Adrenal gland (tissue), 12 donors: ENCODE measurements around the gene PTPRF. TPM values are rescaled to one million over a fixed set of nuclear protein-coding genes. Genes with fewer than 3 reads are reported as not detected.

Experiments used
- DNase-seq, 7 donors: peaks; one replicate each; pipeline ENCODE4 v3.0.0-alpha.2; 2019 to 2020
- H3K27ac ChIP-seq, 5 donors: fragments of 200-600 bp; sonication (generic) in 4 of 5; 1 replicate in 3 of 5; 2 replicates in 2 of 5; pipeline versions ENCODE4 v1.5.1 to v1.8.0; 2016 to 2020; ENCODE audit warnings: mild to moderate bottlenecking in 1 of 5
- H3K27me3 ChIP-seq: fragments of 200-600 bp; 2 replicates; pipeline ENCODE4 v1.8.0; 2021
- H3K36me3 ChIP-seq, 2 donors: fragments of 200-600 bp; replicated peaks in 1 of 2; 1 replicate in 1 of 2; 2 replicates in 1 of 2; pipeline versions ENCODE4 v1.5.1 to v1.8.0; 2018 to 2022
- H3K4me1 ChIP-seq, 2 donors: fragments of 200-600 bp; replicated peaks in 1 of 2; 1 replicate in 1 of 2; 2 replicates in 1 of 2; pipeline versions ENCODE4 v1.5.1 to v1.8.0; 2018 to 2021
- H3K4me3 ChIP-seq, 4 donors: fragments of 200-600 bp; sonication (generic) in 3 of 4; one replicate each; pipeline ENCODE4 v1.5.1; 2016 to 2018
- H3K9me3 ChIP-seq, 3 donors: fragments of 200-600 bp; sonication (generic) in 1 of 3; replicated peaks in 1 of 3; 1 replicate in 2 of 3; 2 replicates in 1 of 3; pipeline versions ENCODE4 v1.5.1 to v1.8.0; 2016 to 2021
- POLR2A ChIP-seq, 2 donors: fragments of 450-650 bp; IDR thresholded peaks; one replicate each; pipeline ENCODE4 v1.6.1; 2017; ENCODE audit warnings: antibody characterized with exemption in 2 of 2, mild to moderate bottlenecking in 2 of 2, moderate library complexity in 1 of 2
- WGBS, 4 donors: extraction: QIAGEN DNeasy Blood & Tissue Kit in 2 of 4; methylation state at CpG; one replicate each; pipeline versions ENCODE4 v1.1.5 to v1.1.7; 2013 to 2017; 5-methylcytosine and 5-hydroxymethylcytosine counted together
- intact Hi-C, 2 donors: fragments of 100-400 bp; cut with DNase I; formaldehyde crosslinking; loops; one replicate each; pipeline versions ENCODE4 v1.14.1 to v1.15.0; 2022 to 2023
- polyA plus RNA-seq, 3 donors: library from polyadenylated mRNA; stranded (reverse); fragments of 200-250 nt in 2 of 3; fragments of 350-450 nt in 1 of 3; fragmentation: Illumina TruSeq in 1 of 3; extraction: RNeasy Lipid Tissue Mini Kit (QIAGEN cat#74804) in 1 of 3; gene quantifications; one replicate each; pipeline ENCODE4 v1.2.3, GENCODE V29; 2013 to 2014
- total RNA-seq, 9 donors: library from RNA; depleted of rRNA in 4 of 9; stranded (reverse); fragments of >200 nt in 4 of 9; fragments of 120-200 nt in 1 of 9; fragmentation: NEBNext Ultra II Directional in 1 of 9; extraction: Animal tissue kit (Norgen Biotek cat#: 25700) in 1 of 9; gene quantifications; one replicate each; pipeline versions ENCODE4 v1.1.0 to v1.2.4, GENCODE V29; 2013 to 2023
- TF ChIP-seq, protein P1 (sequence below), 6 experiments: fragments of 450-650 bp in 4 of 6; fragments of 200-600 bp in 2 of 6; sonication (generic) in 1 of 6; IDR thresholded peaks; 1 replicate in 5 of 6; 2 replicates in 1 of 6; pipeline versions ENCODE4 v1.5.1 to v1.8.0; 2016 to 2021; ENCODE audit warnings: antibody characterized with exemption in 6 of 6, mild to moderate bottlenecking in 2 of 6, moderate library complexity in 1 of 6
- donor health status: healthy with polysubstance abuse.
- donor health status: Bipolar disorder and iron deficiency.
- donor health status: DM: yes; HTN: yes; CAD: no.
- donor health status: DM: no; HTN: no; CAD: no.
- donor health status: DM: no; HTN: no; CAD: no.
- donor health status: DM: yes; HTN: yes; CAD: no.

PTPRF gene
- total and polyA plus RNA-seq, 12 donors: 9.2 to 92.0 (median 30.1) TPM

GRCh38 chr1:43506233-43506632 lies 24.4 kb upstream of the PTPRF start:
- H3K9me3 ChIP-seq: no peaks in the 10 kb centered on the region
- DNase-seq: no peak
- H3K4me3 ChIP-seq: no peak overlapping the region
- no peaks in the 10 kb centered on the region for H3K4me1 ChIP-seq
- no peaks in the 10 kb centered on the region for H3K36me3 ChIP-seq
- no peak for TF ChIP-seq POLR2A (IDR thresholded peaks at IDR 0.05)
- TF ChIP-seq, protein P1, sequence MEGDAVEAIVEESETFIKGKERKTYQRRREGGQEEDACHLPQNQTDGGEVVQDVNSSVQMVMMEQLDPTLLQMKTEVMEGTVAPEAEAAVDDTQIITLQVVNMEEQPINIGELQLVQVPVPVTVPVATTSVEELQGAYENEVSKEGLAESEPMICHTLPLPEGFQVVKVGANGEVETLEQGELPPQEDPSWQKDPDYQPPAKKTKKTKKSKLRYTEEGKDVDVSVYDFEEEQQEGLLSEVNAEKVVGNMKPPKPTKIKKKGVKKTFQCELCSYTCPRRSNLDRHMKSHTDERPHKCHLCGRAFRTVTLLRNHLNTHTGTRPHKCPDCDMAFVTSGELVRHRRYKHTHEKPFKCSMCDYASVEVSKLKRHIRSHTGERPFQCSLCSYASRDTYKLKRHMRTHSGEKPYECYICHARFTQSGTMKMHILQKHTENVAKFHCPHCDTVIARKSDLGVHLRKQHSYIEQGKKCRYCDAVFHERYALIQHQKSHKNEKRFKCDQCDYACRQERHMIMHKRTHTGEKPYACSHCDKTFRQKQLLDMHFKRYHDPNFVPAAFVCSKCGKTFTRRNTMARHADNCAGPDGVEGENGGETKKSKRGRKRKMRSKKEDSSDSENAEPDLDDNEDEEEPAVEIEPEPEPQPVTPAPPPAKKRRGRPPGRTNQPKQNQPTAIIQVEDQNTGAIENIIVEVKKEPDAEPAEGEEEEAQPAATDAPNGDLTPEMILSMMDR (IDR thresholded peaks at IDR 0.05): no peak
- intact Hi-C loops: no loop called here
- H3K27me3 ChIP-seq: no peaks in the 10 kb centered on the region
- no peak overlapping the region for H3K27ac ChIP-seq
- 84 to 100% (median 92%) methylated on average over 4 to 6 of the region's 6 CpGs for WGBS, 4 donors

GRCh38 chr1:43507296-43508295 lies 23.1 kb upstream of the PTPRF start:
- Histone ChIP-seq H3K9me3 (no peaks in the 10 kb centered on the region), H3K4me1 (no peaks in the 10 kb centered on the region), H3K27ac (no peak overlapping the region), H3K4me3 (no peak overlapping the region), H3K36me3 (no peaks in the 10 kb centered on the region), H3K27me3 (no peaks in the 10 kb centered on the region)
- TF ChIP-seq, protein P1 (IDR thresholded peaks at IDR 0.05): no peak
- no peak for TF ChIP-seq POLR2A (IDR thresholded peaks at IDR 0.05)
- intact Hi-C loops: no loop called here
- DNase-seq: peak in 1 of 7 donors; percentile 20
- 63 to 77% (median 77%) methylated on average over 4 to 5 of the region's 5 CpGs for WGBS, 4 donors

- H3K9me3 ChIP-seq: no peaks in the 10 kb centered on the region
- no peaks in the 10 kb centered on the region for H3K36me3 ChIP-seq
- intact Hi-C loops: no loop called here
- no peaks in the 10 kb centered on the region for H3K27me3 ChIP-seq
- no peak for TF ChIP-seq POLR2A (IDR thresholded peaks at IDR 0.05)
- TF ChIP-seq, protein P1 (IDR thresholded peaks at IDR 0.05): no peak
- H3K4me3 ChIP-seq: no peak overlapping the region
- H3K4me1 ChIP-seq: no peaks in the 10 kb centered on the region
- DNase-seq: peak in 1 of 7 donors; percentile 1
- WGBS, 4 donors: 79 to 86% (median 83%) methylated on average over 4 of the region's 4 CpGs
- H3K27ac ChIP-seq: no peak overlapping the region
Measured at GRCh38 chr1:43509007-43509739, 21.5 kb upstream of the PTPRF start.

GRCh38 chr1:43509740-43510375 lies 20.8 kb upstream of the PTPRF start:
- Histone ChIP-seq H3K27ac (no peak overlapping the region), H3K9me3 (no peaks in the 10 kb centered on the region), H3K4me1 (no peaks in the 10 kb centered on the region), H3K27me3 (no peaks in the 10 kb centered on the region), H3K36me3 (no peaks in the 10 kb centered on the region), H3K4me3 (no peak overlapping the region)
- TF ChIP-seq, protein P1 (IDR thresholded peaks at IDR 0.05): no peak
- TF ChIP-seq POLR2A (IDR thresholded peaks at IDR 0.05): no peak
- 84 to 91% (median 88%) methylated on average over 10 to 12 of the region's 12 CpGs for WGBS, 4 donors
- intact Hi-C loops: no loop called here
- peak in 1 of 7 donors; percentile 27 for DNase-seq
